ENCODE measurements around the gene ACAA1. TPM values are rescaled to one million over a fixed set of nuclear protein-coding genes. Genes with fewer than 3 reads are reported as not detected.

ACAA1 gene
- total RNA-seq, 2 experiments from 2014 or later, result 13.3 to 50.3 TPM

GRCh38 chr3:38142959-38143358 is 6.0 kb upstream of the ACAA1 start:
- POLR2A ChIA-PET, result no interaction called here
- intact Hi-C loops (cut with micrococcal nuclease; ENCODE audit: unreplicated experiment), result no loop called here
- no TSS peak for BruUV-seq (replicated peaks)
- TF ChIP-seq EZH2phosphoT487 (IDR thresholded peaks at IDR 0.05; ENCODE audit: borderline replicate concordance, low read depth, low read length) (no peak), CTCF (conservative IDR thresholded peaks at IDR 0.05; ENCODE audit: low read length) (no peak)
- peaks cover 11% of the 10 kb centered on the region for H3K4me1 ChIP-seq (ENCODE audit: insufficient read depth, low read length, poor library complexity, severe bottlenecking)
- DNase-seq (ENCODE audit: low spot score), result no peak
- CTCF ChIA-PET (ENCODE audit: unreplicated experiment), result no interaction called here
- no peak overlapping the region for H3K4me3 ChIP-seq (ENCODE audit: low read depth, low read length, poor library complexity, severe bottlenecking)
- H3K9me3 ChIP-seq (ENCODE audit: low read length), result peaks cover 18% of the 10 kb centered on the region
- no peak overlapping the region for H3K27ac ChIP-seq (ENCODE audit: low read depth, low read length, poor library complexity, severe bottlenecking)
- peaks cover 4% of the 10 kb centered on the region; the same call in 1 of the 2 replicates for H3K79me2 ChIP-seq (ENCODE audit: insufficient read depth, low read depth, low read length)
- H2AFZ ChIP-seq (ENCODE audit: low read length), result no peak overlapping the region
- no peaks in the 10 kb centered on the region for H4K20me1 ChIP-seq (ENCODE audit: insufficient read depth, low read length)
- no peak overlapping the region for H3K4me2 ChIP-seq (ENCODE audit: low read length)
- peaks cover 20% of the 10 kb centered on the region for H3K36me3 ChIP-seq (ENCODE audit: insufficient read depth, low read length)
- no peaks in the 10 kb centered on the region for H3K9me2 ChIP-seq (ENCODE audit: insufficient read depth, low read length)

GRCh38 chr3:38141952-38142273 is 5.0 kb upstream of the ACAA1 start:
- no peak overlapping the region for H3K27ac ChIP-seq (ENCODE audit: low read depth, low read length, poor library complexity, severe bottlenecking)
- no peak for DNase-seq (ENCODE audit: low spot score)
- H3K36me3 ChIP-seq (ENCODE audit: insufficient read depth, low read length), result peaks cover 20% of the 10 kb centered on the region
- peaks cover 8% of the 10 kb centered on the region for H3K9me3 ChIP-seq (ENCODE audit: low read length)
- H3K4me1 ChIP-seq (ENCODE audit: insufficient read depth, low read length, poor library complexity, severe bottlenecking), result peaks cover 17% of the 10 kb centered on the region
- TF ChIP-seq EZH2phosphoT487 (IDR thresholded peaks at IDR 0.05; ENCODE audit: borderline replicate concordance, low read depth, low read length) (no peak), CTCF (conservative IDR thresholded peaks at IDR 0.05; ENCODE audit: low read length) (no peak)
- no peaks in the 10 kb centered on the region for H4K20me1 ChIP-seq (ENCODE audit: insufficient read depth, low read length)
- BruUV-seq (replicated peaks), result no TSS peak
- H2AFZ ChIP-seq (ENCODE audit: low read length), result no peak overlapping the region
- ChIA-PET CTCF (ENCODE audit: unreplicated experiment) (no interaction called here), POLR2A (no interaction called here)
- no peak overlapping the region for H3K4me2 ChIP-seq (ENCODE audit: low read length)
- H3K4me3 ChIP-seq (ENCODE audit: low read depth, low read length, poor library complexity, severe bottlenecking), result no peak overlapping the region
- peaks cover 4% of the 10 kb centered on the region; the same call in 1 of the 2 replicates for H3K79me2 ChIP-seq (ENCODE audit: insufficient read depth, low read depth, low read length)
- intact Hi-C loops (cut with micrococcal nuclease; ENCODE audit: unreplicated experiment), result no loop called here
- H3K9me2 ChIP-seq (ENCODE audit: insufficient read depth, low read length), result no peaks in the 10 kb centered on the region

GRCh38 chr3:38141173-38141951 is 4.4 kb upstream of the ACAA1 start:
- Histone ChIP-seq H4K20me1 (ENCODE audit: insufficient read depth, low read length) (no peaks in the 10 kb centered on the region; the same call in 1 of the 2 replicates), H3K4me2 (ENCODE audit: low read length) (no peak overlapping the region), H2AFZ (ENCODE audit: low read length) (no peak overlapping the region), H3K79me2 (ENCODE audit: insufficient read depth, low read depth, low read length) (peaks cover 6% of the 10 kb centered on the region; the same call in 1 of the 2 replicates), H3K36me3 (ENCODE audit: insufficient read depth, low read length) (peaks cover 20% of the 10 kb centered on the region), H3K9me2 (ENCODE audit: insufficient read depth, low read length) (no peaks in the 10 kb centered on the region), H3K4me1 (ENCODE audit: insufficient read depth, low read length, poor library complexity, severe bottlenecking) (peaks cover 17% of the 10 kb centered on the region), H3K27ac (ENCODE audit: low read depth, low read length, poor library complexity, severe bottlenecking) (no peak overlapping the region), H3K4me3 (ENCODE audit: low read depth, low read length, poor library complexity, severe bottlenecking) (no peak overlapping the region), H3K9me3 (ENCODE audit: low read length) (peaks cover 2% of the 10 kb centered on the region)
- CTCF ChIA-PET (ENCODE audit: unreplicated experiment), result no interaction called here
- DNase-seq (ENCODE audit: low spot score), result no peak
- POLR2A ChIA-PET, result no interaction called here
- no TSS peak for BruUV-seq (replicated peaks)
- TF ChIP-seq EZH2phosphoT487 (IDR thresholded peaks at IDR 0.05; ENCODE audit: borderline replicate concordance, low read depth, low read length), result no peak
- no peak for TF ChIP-seq CTCF (conservative IDR thresholded peaks at IDR 0.05; ENCODE audit: low read length)
- intact Hi-C loops (cut with micrococcal nuclease; ENCODE audit: unreplicated experiment), result no loop called here

Measured in OCI-LY7 (cell line).